C4-2B (cell line): ENCODE measurements around the gene PNLIPRP3.

Experiments
- ZFX ChIP-seq: fragments of 450-650 bp; IDR thresholded peaks from 2 replicates; pipeline ENCODE4 v1.6.1; 2017
- TF ChIP-seq, protein P1 (sequence below): fragments of 450-650 bp; conservative IDR thresholded peaks from 2 replicates; pipeline ENCODE4 v1.5.1; 2017; ENCODE audit warnings: mild to moderate bottlenecking

GRCh38 chr10:116398224-116398623, 29.4 kb upstream of the PNLIPRP3 start:
- TF ChIP-seq, protein P1, sequence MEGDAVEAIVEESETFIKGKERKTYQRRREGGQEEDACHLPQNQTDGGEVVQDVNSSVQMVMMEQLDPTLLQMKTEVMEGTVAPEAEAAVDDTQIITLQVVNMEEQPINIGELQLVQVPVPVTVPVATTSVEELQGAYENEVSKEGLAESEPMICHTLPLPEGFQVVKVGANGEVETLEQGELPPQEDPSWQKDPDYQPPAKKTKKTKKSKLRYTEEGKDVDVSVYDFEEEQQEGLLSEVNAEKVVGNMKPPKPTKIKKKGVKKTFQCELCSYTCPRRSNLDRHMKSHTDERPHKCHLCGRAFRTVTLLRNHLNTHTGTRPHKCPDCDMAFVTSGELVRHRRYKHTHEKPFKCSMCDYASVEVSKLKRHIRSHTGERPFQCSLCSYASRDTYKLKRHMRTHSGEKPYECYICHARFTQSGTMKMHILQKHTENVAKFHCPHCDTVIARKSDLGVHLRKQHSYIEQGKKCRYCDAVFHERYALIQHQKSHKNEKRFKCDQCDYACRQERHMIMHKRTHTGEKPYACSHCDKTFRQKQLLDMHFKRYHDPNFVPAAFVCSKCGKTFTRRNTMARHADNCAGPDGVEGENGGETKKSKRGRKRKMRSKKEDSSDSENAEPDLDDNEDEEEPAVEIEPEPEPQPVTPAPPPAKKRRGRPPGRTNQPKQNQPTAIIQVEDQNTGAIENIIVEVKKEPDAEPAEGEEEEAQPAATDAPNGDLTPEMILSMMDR = no peak
- no peak for TF ChIP-seq ZFX
